ENCODE data around the gene CHORDC1. TPM values are rescaled to one million over a fixed set of nuclear protein-coding genes. Genes with fewer than 3 reads are reported as not detected.

The CHORDC1 gene
- total RNA-seq, 1 donor from 2014 or later = 59.2 TPM

DNA sequence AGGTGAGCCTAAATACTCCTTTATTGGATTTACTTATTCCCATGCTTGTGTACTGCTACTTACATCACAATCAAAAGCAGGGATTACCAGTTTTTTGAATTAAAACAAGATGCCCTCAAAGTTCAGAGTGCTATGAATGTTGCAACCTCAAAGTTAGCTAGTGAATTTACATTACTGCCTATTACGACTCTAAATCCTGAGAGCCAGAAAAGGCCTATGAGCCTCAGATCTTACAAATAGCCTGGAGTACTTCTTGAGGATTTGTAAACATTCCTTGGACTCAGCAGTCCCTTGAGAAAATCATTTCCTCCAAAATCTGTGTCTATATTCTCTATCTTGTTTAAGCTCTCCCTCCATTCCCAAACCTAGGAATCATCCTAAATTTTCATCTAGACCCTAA is 25.5 kb downstream of the CHORDC1 start:
- H3K36me3 Mint-ChIP-seq (ENCODE audit: low read depth, unreplicated experiment) = no peaks in the 10 kb centered on the region
- Histone ChIP-seq H3K36me3 (ENCODE audit: insufficient read depth, low read length) (peaks cover 2% of the 10 kb centered on the region), H3K27me3 (ENCODE audit: insufficient read depth, low read length) (no peaks in the 10 kb centered on the region), H2AFZ (ENCODE audit: low read depth, low read length) (no peak overlapping the region), H3K4me3 (ENCODE audit: insufficient read depth, low read depth, low read length) (no peak overlapping the region), H4K20me1 (ENCODE audit: insufficient read depth, low read length) (no peaks in the 10 kb centered on the region), H3K4me2 (ENCODE audit: low read length) (no peak overlapping the region), H3K4me1 (ENCODE audit: insufficient read depth, low read length) (no peaks in the 10 kb centered on the region), H3K27ac (ENCODE audit: low read depth, low read length) (no peak overlapping the region), H3K9ac (ENCODE audit: low read length) (no peak overlapping the region), H3K79me2 (ENCODE audit: insufficient read depth, low read length) (no peaks in the 10 kb centered on the region), H3K9me3 (ENCODE audit: insufficient read depth, low read depth, low read length) (no peaks in the 10 kb centered on the region)
- no peak for DNase-seq (ENCODE audit: low read depth)
- no peak for FAIRE-seq
- no peak overlapping the region for H3K27ac Mint-ChIP-seq (ENCODE audit: unreplicated experiment)
- H3K4me3 Mint-ChIP-seq (ENCODE audit: unreplicated experiment) = no peak overlapping the region
- H3K27me3 Mint-ChIP-seq (ENCODE audit: low read depth, unreplicated experiment) = no peaks in the 10 kb centered on the region
- H3K4me1 Mint-ChIP-seq (ENCODE audit: low read depth, unreplicated experiment) = no peaks in the 10 kb centered on the region
- no peaks in the 10 kb centered on the region for H3K9me3 Mint-ChIP-seq (ENCODE audit: unreplicated experiment)
- TF ChIP-seq EZH2 (IDR thresholded peaks at IDR 0.05; ENCODE audit: insufficient read depth, low read length) = no peak
- TF ChIP-seq, protein P1, sequence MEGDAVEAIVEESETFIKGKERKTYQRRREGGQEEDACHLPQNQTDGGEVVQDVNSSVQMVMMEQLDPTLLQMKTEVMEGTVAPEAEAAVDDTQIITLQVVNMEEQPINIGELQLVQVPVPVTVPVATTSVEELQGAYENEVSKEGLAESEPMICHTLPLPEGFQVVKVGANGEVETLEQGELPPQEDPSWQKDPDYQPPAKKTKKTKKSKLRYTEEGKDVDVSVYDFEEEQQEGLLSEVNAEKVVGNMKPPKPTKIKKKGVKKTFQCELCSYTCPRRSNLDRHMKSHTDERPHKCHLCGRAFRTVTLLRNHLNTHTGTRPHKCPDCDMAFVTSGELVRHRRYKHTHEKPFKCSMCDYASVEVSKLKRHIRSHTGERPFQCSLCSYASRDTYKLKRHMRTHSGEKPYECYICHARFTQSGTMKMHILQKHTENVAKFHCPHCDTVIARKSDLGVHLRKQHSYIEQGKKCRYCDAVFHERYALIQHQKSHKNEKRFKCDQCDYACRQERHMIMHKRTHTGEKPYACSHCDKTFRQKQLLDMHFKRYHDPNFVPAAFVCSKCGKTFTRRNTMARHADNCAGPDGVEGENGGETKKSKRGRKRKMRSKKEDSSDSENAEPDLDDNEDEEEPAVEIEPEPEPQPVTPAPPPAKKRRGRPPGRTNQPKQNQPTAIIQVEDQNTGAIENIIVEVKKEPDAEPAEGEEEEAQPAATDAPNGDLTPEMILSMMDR (IDR thresholded peaks at IDR 0.05; ENCODE audit: insufficient read depth, low read depth, low read length) = no peak

DNA sequence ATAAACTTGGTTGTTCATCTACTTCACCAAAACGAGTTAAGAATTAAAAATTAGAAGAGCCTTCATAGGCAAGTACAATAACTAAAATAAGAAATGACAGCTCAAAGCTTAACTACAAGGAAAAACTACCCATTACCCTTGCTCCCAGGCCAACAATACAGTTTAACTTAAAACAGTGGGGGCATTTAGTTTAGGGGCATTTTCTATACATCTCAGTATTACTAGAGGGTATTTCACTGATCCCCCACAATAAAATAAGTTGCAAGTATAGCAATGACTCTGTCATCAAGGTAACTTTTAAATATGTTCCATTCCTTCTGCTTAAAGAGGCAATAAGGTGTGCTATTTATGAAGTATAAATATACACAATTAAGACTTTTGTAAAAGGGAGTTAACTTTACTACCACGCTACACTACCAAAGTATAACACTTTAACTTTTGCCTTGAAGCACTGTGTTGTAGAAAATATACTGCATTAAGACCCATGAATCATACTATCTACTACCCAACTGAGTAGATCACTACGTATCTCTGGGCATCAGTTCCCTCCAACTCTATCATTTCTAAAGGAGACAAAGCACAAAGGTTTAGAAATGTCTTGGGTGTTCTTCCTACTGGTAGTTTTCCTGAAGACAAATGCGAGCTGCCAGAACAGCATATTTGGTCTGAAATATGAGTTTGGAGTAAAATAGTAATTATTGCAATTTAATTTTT is 29.8 kb downstream of the CHORDC1 start:
- Histone ChIP-seq H3K9ac (ENCODE audit: low read length) (no peak overlapping the region), H3K4me3 (ENCODE audit: insufficient read depth, low read depth, low read length) (no peak overlapping the region), H2AFZ (ENCODE audit: low read depth, low read length) (no peak overlapping the region), H3K36me3 (ENCODE audit: insufficient read depth, low read length) (no peaks in the 10 kb centered on the region), H3K4me2 (ENCODE audit: low read length) (no peak overlapping the region), H3K27ac (ENCODE audit: low read depth, low read length) (no peak overlapping the region), H3K4me1 (ENCODE audit: insufficient read depth, low read length) (no peaks in the 10 kb centered on the region), H4K20me1 (ENCODE audit: insufficient read depth, low read length) (no peaks in the 10 kb centered on the region), H3K9me3 (ENCODE audit: insufficient read depth, low read depth, low read length) (no peaks in the 10 kb centered on the region), H3K27me3 (ENCODE audit: insufficient read depth, low read length) (no peaks in the 10 kb centered on the region), H3K79me2 (ENCODE audit: insufficient read depth, low read length) (no peaks in the 10 kb centered on the region)
- Mint-ChIP-seq H3K36me3 (ENCODE audit: low read depth, unreplicated experiment) (no peaks in the 10 kb centered on the region), H3K9me3 (ENCODE audit: unreplicated experiment) (no peaks in the 10 kb centered on the region), H3K4me3 (ENCODE audit: unreplicated experiment) (no peak overlapping the region), H3K27ac (ENCODE audit: unreplicated experiment) (no peak overlapping the region), H3K4me1 (ENCODE audit: low read depth, unreplicated experiment) (no peaks in the 10 kb centered on the region), H3K27me3 (ENCODE audit: low read depth, unreplicated experiment) (no peaks in the 10 kb centered on the region)
- no peak for TF ChIP-seq EZH2 (IDR thresholded peaks at IDR 0.05; ENCODE audit: insufficient read depth, low read length)
- DNase-seq (ENCODE audit: low read depth) (no peak), FAIRE-seq (no peak)

- Mint-ChIP-seq H3K36me3 (ENCODE audit: low read depth, unreplicated experiment) (no peaks in the 10 kb centered on the region), H3K27ac (ENCODE audit: unreplicated experiment) (no peak overlapping the region)
Measured at GRCh38 chr11:90189011-90189410, 33.8 kb downstream of the CHORDC1 start.

More at GRCh38 chr11:90189011-90189410, 33.8 kb downstream of the CHORDC1 start:
- H3K9me3 Mint-ChIP-seq (ENCODE audit: unreplicated experiment) = no peaks in the 10 kb centered on the region
- H3K4me3 ChIP-seq (ENCODE audit: insufficient read depth, low read depth, low read length) = no peak overlapping the region
- H3K4me1 ChIP-seq (ENCODE audit: insufficient read depth, low read length) = no peaks in the 10 kb centered on the region
- no peak overlapping the region for H3K27ac ChIP-seq (ENCODE audit: low read depth, low read length)
- no peaks in the 10 kb centered on the region for H3K27me3 Mint-ChIP-seq (ENCODE audit: low read depth, unreplicated experiment)
- H3K9ac ChIP-seq (ENCODE audit: low read length) = no peak overlapping the region
- no peaks in the 10 kb centered on the region for H4K20me1 ChIP-seq (ENCODE audit: insufficient read depth, low read length)
- no peak overlapping the region for H3K4me2 ChIP-seq (ENCODE audit: low read length)
- no peak overlapping the region for H2AFZ ChIP-seq (ENCODE audit: low read depth, low read length)
- H3K9me3 ChIP-seq (ENCODE audit: insufficient read depth, low read depth, low read length) = no peaks in the 10 kb centered on the region
- no peak overlapping the region for H3K4me3 Mint-ChIP-seq (ENCODE audit: unreplicated experiment)
- TF ChIP-seq EZH2 (IDR thresholded peaks at IDR 0.05; ENCODE audit: insufficient read depth, low read length) = no peak
- TF ChIP-seq, protein P1 (IDR thresholded peaks at IDR 0.05; ENCODE audit: insufficient read depth, low read depth, low read length) = no peak
- no peaks in the 10 kb centered on the region for H3K4me1 Mint-ChIP-seq (ENCODE audit: low read depth, unreplicated experiment)
- DNase-seq (ENCODE audit: low read depth) (no peak), FAIRE-seq (no peak)
- no peaks in the 10 kb centered on the region for H3K79me2 ChIP-seq (ENCODE audit: insufficient read depth, low read length)
- H3K27me3 ChIP-seq (ENCODE audit: insufficient read depth, low read length) = no peaks in the 10 kb centered on the region
- no peaks in the 10 kb centered on the region for H3K36me3 ChIP-seq (ENCODE audit: insufficient read depth, low read length)
